ENCODE measurements around the gene FARP1.

Gene FARP1

GRCh38 chr13:98203646-98204326 is 60.9 kb downstream of the FARP1 start:
- DNase-seq = no peak

GRCh38 chr13:98204546-98204945 is 61.7 kb downstream of the FARP1 start:
- DNase-seq = no peak

- DNase-seq = no peak
Measured at GRCh38 chr13:98206946-98207345, 64.1 kb downstream of the FARP1 start.

GRCh38 chr13:98207416-98207815 is 64.5 kb downstream of the FARP1 start:
- DNase-seq = no peak

- no peak for DNase-seq
Measured at GRCh38 chr13:98208606-98209005, 65.7 kb downstream of the FARP1 start.

GRCh38 chr13:98212763-98213162 is 69.9 kb downstream of the FARP1 start:
- no peak for DNase-seq

- DNase-seq = no peak
Measured at GRCh38 chr13:98213354-98213753, 70.5 kb downstream of the FARP1 start.

GRCh38 chr13:98214008-98214643 is 71.2 kb downstream of the FARP1 start:
- no peak for DNase-seq

- DNase-seq = no peak
Measured at GRCh38 chr13:98214707-98215106, 71.8 kb downstream of the FARP1 start.

GRCh38 chr13:98215508-98215907 is 72.6 kb downstream of the FARP1 start:
- DNase-seq = no peak

- no peak for DNase-seq
Measured at GRCh38 chr13:98216135-98216565, 73.3 kb downstream of the FARP1 start.

GRCh38 chr13:98216711-98217285 is 73.9 kb downstream of the FARP1 start:
- no peak for DNase-seq

GRCh38 chr13:98217597-98217996 is 74.7 kb downstream of the FARP1 start:
- DNase-seq = no peak

- no peak for DNase-seq
Measured at GRCh38 chr13:98219685-98220084, 76.8 kb downstream of the FARP1 start.

GRCh38 chr13:98220271-98220791 is 77.4 kb downstream of the FARP1 start:
- no peak for DNase-seq

- no peak for DNase-seq
Measured at GRCh38 chr13:98221234-98221633, 78.3 kb downstream of the FARP1 start.

- no peak for DNase-seq
Measured at GRCh38 chr13:98222081-98222554, 79.2 kb downstream of the FARP1 start.

- DNase-seq = no peak
Measured at GRCh38 chr13:98222816-98223215, 79.9 kb downstream of the FARP1 start.

GRCh38 chr13:98223741-98224140 is 80.8 kb downstream of the FARP1 start:
- no peak for DNase-seq

GRCh38 chr13:98224557-98224956 is 81.7 kb downstream of the FARP1 start:
- no peak for DNase-seq

GRCh38 chr13:98225036-98225940 is 82.4 kb downstream of the FARP1 start:
- DNase-seq = no peak

- no peak for DNase-seq
Measured at GRCh38 chr13:98226496-98226895, 83.6 kb downstream of the FARP1 start.
